DOHH2 (cell line): ENCODE results near the gene MBNL3.

Experiments
- CTCF ChIP-seq: fragments of 200-600 bp; sonication (generic); IDR thresholded peaks from one replicate; pipeline ENCODE4 v1.5.1; 2014; ENCODE audit warnings: antibody characterized with exemption, mild to moderate bottlenecking, low read depth, low read length; ENCODE audit not compliant: poor library complexity, severe bottlenecking
- EZH2phosphoT487 ChIP-seq: fragments of 200-600 bp; sonication (generic); IDR thresholded peaks from 2 replicates; pipeline ENCODE4 v1.6.1; 2017; ENCODE audit warnings: borderline replicate concordance, mild to moderate bottlenecking, antibody characterized with exemption, low read length, moderate library complexity, mixed read lengths

GRCh38 chrX:132393485-132393884 lies 95.4 kb downstream of the MBNL3 start:
- no peak for TF ChIP-seq EZH2phosphoT487
- no peak for TF ChIP-seq CTCF
